Hepatic stellate cell (primary cell): Measurements from ENCODE around the gene MSLN.
A peak's percentile ranks its signal among the peaks of the same experiment; 100 is the strongest.
"Not testable (repeated sequence)": the region's sequence is repeated elsewhere in the genome, so short reads cannot be mapped to it uniquely, and the experiment has no call there.

Source experiments
- DNase-seq: peaks from one replicate; pipeline ENCODE4 v3.0.0; 2011; ENCODE audit warnings: low spot score

MSLN gene

DNA sequence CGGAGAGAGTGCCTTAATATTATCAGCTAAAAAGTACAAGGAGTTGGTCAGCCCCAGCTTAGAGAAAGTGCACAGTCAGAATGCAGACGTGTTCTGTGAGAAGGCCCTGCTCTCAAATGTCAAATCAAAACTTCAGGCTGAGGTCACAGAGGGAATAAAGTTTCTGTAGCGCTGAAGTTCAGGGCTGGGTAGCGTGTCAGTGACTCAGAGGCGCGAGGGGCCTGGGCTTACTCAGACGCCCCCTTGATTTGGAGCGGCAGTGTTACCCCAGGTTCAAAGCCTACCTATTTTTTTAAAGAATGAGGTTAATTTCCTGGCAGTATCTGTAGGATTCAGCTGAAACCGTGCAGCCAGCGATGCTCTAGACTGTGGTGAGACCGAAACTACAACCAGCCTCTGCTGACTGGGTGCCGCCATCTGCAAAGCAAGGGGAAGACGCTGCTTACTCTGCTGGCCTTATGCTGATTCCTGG is 24.5 kb upstream of the MSLN start:
- DNase-seq: no peak

DNA sequence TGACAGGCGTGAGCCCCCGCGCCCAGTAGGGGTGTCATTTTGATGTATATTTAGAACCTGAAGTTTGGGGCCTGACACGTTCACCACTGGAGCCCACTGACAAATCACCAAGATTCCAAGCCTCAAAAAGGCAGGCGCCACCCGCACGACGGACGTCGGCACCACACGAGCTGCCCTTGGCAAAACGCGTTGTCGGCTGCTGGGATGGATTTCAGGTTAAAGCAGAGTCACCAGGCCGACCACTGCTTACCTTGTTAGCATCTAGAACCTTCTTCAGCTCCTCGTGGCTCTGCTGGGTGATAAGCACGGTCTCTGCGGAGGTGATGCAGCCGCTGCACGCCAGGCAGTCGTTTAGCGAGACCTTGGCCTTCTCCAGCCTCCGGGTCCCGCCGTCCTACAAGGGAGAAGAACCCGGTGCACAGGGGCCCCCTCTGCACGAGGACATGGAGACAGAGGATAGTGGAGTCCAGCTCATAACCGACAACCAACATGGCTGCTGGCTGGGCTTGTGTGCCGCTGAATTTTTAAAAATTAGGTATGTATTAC is 23.5 kb upstream of the MSLN start:
- DNase-seq: no peak

DNA sequence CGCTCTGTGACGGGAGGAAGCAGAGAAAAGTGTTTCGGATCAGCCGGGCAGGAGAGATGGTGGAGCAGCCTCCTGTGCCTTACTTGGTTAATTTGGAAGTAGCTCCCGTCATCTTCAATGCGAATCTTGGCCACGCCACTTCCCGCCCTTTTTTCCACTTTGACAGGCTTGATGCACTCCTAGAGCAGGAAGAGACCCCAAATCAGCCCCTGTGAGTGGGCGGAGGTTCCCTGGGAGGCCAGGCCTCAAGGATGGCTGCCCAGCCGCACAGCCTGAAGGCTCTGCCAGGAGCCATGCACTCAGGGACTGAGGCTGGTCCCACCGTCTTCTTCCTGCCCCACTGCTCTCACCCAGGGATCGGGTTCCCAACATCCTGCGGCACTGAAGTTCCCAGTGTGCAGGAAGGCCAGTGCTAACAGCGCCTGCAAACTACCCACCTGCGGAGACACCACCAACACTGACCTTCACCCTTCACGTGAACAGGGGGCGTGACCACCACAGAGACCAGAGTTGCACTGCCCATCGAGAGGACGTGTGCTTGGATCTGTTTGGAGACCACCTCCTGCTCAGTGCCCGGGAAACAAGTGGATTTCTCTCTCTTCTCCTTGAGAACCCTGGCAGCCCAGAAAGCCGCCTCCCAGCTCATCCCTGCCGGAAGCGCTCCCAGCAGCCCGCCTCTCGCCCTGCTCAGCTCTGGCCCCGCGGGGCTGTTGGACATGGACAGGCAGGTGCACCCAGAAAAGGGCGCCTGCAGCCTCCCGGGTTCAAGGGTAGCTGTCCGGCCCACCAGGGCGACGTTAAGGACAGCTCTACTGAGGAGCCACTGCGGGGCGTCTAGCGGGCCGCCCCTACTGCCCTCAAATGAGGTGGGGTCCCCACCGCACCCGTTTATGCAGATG is 20.7 kb upstream of the MSLN start:
- no peak for DNase-seq

DNA sequence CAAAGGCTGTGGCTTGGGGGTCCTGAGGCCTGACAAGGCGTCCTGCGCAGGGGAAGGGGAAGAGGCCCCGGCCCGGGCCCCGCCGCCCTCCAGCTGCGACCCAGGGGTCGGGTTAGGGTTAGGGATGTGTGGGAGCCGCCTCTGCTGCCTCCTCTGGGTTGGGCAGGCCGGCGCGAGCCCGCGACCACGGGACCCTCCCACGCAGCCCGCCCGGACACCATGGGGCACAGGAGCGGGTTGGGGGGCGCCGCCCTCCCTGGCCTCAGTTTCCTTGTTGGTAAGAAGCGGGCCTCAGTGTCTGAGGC is 20.1 kb upstream of the MSLN start:
- DNase-seq: no peak

DNA sequence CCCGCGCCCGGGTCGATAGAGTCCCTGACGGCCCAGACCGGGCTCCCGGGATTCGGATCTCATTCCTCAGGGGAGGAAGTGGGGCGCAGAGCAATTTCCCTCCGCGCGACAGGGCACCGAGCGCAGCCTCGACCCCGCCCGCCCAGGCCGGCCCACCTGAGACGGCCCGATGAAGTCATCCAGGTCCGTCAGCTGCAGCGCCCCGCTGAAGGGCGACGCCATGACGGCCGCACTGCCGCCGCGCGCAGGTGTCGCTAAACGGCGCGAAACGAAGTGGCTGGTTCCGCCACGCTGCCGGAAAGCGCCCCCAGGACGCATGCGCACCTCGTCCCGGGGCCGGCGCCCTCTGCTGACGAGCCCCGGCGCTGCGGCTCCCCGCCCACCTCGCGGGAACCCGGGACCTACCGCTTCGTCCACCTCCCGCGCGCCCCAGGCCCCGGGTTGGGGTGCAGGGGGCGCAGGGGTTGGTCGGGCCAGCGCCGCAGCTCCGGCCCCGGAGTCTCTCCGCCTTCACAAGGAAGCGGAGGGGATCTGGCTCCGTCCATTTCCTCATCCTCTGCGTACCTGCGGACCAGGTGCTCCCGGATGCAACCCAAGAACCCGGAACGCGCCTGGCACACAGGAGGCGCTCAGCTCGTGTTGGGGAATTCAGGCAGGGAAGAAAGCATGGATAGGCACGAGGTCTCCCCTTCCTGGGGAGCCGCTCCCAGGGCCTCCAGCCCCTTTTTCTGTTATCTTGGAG is 19.6 kb upstream of the MSLN start, which contains the start of gene CIAO3:
TSS of gene CIAO3 (minus strand) at position 234 of the 742 bp plus-strand sequence. CDS start at position 222, 12 bp downstream.
- DNase-seq: peak; percentile 93

DNA sequence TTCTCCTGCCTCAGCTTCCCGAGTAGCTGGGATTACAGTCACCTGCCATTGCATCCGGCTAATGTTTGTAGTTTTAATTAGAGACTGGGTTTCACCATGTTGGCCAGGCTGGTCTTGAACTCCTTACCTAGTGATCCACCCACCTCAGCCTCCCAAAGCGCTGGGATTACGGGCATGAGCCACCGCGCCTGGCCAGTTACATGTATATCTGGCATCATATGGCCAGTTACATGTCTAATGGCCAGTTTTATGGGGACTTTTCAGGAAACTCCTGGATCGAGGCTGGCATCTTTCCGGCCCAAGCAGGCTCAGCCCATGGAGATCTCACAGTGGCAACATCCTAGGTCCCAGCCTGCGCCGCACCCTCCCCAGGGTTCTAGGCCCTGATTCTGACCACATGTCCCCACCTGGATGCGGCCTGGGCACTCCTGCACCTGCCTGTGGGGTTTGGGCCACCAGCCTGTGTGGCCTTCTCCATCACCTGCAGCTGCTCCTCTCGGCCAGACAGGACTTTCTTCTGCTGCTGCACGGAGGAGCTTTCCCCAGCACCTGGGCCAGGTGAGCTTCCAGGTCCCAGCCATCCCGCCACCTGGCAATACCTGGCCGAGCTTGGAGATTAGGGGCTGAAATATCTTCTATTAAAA is 18.4 kb upstream of the MSLN start:
- DNase-seq: no peak

DNA sequence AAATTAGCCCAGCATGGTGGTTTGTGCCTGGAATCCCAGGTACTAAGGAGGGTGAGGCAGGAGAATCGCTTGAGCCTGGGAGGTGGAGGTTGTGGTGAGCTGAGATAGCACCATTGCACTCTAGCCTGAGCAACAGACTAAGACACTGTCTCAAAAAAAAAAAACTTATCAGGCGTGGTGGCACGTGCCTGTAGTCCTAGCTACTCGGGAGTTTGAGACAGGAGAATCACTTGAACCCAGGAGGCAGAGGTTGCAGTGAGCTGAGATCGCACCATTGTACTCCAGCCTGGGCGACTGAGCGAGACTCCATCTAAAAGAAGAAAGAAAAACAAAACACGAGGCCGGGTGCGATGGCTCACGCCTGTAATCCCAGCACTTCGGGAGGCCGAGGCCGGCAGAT is 17.6 kb upstream of the MSLN start:
- not testable (repeated sequence) for DNase-seq

DNA sequence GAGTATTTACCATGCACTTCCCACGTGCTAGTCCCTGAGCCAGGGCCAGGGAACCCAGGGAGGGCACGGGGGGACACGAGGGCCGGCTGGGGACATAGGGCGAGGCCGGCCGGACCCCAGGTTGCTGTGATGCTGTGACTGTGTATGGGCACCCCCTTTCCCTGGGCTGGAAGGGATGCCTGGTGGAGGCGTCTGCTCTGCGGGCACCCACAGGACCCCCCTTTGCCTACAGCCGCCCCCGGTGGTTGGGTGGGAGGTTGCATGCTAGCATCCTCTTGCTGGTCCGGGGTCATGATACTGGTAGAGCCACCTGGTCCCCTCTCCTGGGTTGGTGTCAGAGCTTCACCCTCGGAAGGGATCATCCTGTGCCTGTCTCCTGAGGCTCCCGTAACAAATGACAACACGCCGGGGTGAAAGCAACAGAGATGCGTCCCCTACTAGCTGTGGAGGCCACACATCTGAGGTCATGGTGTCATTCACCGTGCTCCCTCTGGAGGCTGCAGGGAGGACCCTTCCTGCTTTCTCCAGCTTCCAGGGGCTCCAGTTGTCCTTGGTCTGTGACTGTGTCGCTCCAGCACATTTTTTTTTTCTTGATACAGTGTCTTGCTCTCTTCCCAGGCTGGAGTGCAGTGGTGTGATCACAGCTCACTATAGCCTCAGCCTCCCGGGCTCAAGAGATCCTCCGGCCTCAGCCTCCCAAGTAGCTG is 16.6 kb upstream of the MSLN start:
- no peak for DNase-seq

DNA sequence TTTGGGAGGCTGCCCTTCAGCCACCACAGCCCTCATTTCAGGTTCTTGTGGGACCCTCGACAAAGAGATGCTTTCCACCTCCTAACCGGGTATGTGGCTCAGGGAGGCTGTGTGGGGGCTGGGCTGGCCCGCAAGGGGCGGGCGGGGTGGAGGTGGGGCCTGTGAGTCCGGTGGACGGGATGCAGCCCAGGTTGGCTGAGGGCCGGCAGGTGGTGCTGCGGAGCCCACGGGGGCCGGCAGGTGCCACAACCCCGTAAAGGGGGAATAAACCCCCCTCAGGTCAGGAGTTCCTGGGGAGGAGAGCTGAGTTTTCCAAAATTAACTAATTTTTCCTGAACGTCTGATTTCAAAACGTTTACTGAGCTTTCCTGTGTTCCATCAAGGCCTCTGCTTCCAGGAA is 14.8 kb upstream of the MSLN start:
- DNase-seq: no peak

DNA sequence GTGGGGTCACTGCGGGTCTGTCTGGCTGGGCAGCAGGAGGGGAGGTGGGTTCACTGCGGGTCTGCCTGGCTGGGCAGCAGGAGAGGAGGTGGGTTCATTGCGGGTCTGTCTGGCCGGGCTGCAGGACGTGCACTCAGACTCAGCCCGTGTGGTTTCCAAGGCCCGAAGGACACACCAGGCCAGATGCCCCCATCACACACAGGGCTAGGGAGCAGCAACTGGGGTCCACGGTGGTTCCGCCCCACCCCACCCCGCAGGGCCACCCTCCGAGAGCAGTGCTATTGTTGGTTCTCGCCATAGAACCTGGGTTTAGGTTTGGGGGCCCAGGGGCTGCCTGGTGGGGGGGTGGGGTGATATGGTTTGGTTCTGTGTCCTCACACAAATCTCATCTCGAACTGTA is 13.9 kb upstream of the MSLN start:
- DNase-seq: no peak

DNA sequence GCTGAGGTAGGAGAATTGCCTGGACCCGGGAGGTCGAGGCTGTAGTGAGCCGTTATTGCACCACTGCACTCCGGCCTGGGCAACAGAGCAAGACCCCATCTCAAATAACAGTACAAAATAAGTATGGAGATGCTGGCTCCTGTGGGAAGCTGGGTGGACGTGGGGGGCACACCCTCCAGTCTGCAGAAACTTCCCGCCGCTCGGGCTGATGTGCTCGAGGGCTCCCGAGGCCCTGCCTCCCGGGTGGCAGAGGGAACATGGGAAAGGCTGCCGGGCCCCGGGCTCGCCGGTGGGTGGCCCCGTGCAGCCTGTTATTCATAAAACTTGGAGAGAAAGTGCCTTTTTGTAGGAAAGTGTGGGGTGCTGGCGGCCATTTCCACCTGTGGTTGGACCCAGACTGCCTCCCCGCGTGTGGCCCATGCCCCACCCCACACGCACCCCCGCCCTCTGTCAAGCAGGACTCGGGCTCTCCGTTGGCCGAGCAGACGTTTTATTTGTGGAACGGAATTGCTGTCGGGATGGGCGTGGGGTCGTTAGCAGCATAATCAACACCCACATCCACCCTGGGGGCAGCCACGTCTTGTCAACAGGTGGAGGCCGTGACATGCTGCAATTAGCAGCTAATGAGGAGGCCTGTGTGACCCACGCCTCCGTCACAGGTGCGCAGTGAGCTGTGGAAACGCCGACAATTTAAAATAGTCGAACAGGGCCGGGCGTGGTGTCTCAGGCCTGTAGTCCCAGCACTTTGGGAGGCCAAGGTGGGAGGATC is 12.4 kb upstream of the MSLN start:
- DNase-seq: no peak

DNA sequence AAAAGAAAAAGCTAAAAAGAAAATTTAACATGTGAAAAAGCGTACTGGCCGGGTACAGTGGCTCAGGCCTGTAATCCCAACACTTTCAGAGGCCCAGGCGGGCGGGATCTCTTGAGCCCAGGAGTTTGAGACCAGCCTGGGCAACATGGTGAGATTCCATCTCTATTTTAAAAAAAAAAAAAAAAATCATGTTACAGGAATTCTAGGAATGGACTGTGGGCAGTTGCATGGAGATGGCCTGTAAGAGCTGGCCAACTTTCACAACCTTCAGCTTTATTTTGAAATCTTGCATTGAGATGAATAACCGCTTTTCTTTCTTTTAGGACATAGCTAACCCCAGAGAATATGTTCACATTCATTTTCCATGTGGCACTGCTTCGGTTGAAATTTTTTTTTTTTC is 11.5 kb upstream of the MSLN start:
- peak; percentile 82 for DNase-seq

DNA sequence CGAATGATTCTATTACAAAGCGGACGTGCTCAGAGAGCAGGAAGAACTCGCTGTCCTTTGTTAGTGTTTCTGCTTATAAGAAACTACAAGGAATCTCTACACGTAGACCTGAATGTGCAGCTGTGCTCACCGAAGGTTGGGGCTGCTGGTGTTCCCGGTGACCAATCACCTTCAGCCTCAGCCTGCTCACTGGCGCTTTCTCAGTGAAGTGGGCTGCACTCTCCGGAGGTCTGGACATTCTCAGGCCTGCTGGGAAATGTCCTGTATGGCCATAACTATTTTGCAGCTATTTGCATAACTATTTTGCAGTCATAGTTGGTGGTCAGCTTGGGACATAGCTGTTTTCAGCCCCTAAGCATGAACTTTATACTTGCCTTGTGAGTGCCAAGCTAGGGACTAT is 10.0 kb upstream of the MSLN start:
- no peak for DNase-seq

DNA sequence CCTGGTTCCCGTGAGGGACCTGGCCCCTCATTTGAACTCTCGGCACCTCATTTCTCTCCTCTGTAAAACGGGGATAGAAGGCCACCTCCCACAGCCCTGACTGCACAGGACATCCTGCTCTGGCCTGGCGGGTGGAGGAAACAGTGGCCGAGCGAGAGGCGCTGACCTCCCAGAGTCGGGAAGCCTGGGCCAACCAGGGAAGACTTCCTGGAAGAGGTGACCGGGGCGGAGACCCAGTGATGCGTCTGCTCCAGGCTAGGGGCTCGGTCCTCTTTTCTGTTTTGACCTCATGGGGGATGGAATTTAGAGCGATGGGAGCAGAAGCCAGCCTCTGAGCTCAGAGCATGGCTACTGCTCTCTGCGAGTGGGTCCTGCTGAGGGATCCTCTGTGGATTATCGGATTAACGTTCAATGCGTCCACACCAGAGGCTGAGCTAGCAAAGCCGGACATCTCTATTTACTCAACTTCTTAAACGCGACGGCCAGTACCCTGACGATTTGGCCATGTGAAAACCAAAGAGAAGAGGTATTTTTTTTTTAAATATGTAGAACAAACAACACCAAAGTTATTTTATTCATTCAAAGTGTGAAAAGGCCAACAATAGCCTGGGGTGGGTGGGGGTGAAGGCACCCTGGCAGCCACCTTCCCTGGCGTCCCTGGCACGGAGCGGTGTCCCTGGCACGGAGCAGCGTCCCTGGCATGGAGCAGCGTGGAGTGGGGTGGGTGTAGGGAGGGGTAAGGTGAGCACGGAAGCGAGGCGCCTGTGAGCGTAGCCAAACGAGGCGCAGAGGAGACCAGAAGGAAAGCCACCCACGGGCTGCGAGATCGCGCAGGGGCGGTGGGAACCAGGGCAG is 9.2 kb upstream of the MSLN start:
- no peak for DNase-seq

DNA sequence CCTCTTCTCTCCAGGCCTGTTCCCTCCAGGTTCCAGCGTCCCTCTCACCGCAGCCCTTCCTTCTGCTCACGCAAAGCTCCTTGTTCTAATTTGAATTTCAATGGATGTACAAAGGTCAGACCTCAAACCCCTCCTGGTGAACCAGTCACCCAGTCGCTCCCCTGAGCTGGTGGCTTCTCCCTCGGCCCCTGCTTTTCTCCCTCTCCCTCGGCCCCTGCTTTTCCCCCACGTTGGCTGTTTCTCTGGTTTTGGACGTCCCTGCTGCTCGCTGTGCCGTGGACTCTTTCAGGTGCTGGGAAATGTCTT is 8.6 kb upstream of the MSLN start:
- no peak for DNase-seq

DNA sequence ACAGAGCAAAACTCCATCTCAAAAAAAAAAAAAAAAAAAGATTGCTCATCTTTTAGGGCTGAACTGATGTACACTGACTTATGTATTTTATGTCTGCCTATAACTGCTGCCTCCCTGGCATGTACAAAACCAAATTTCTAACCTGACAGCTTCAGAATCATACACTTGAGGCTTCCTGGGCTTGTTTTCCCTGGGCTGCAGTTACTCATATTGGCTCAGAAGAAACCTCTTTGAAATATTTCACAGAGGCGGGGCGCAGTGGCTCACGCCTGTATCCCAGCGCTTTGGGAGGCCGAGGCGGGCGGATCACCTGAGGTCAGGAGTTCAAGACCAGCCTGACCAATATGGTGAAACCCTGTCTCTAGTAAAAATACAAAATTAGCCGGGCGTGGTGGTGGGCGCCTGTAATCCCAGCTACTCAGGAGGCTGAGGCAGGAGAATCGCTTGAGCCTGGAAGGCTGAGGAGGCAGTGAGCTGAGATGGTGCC is 6.4 kb upstream of the MSLN start:
- not testable (repeated sequence) for DNase-seq

DNA sequence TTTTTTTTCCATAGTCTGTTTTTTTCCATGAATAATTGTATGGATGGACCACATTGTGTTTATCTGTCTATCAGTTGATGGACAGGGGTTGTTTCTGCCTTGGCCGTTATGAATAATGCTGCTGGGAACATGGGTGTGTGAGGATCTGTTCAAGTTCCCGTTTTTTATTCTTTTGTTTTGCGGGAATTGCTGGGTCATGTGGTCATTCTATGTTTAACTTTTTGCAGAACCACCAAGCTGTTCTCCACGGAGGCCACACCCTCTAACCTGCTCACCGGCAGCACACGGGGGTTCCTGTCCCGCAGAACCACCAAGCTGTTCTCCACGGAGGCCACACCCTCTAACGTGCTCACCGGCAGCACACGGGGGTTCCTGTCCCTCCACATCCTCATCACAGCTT is 5.9 kb upstream of the MSLN start:
- DNase-seq: no peak

DNA sequence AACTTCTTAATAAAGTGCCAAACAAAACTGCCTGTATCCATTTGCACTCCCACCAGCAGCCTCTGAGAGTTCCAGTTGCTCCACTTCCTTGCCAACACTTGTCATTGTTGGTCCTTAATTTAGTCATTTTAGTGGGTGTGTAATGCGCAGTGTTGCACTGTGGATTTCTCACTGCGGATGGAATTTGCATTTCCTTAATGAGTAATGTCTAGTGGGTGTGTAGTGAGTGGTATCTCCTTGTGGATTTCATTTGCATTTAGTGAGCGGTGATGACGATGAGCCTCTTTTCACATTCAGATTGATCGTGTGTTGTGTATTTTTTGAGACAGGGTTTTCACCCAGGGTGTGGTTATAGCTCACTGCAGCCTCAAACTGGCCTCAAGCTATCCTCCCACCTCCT is 4.1 kb upstream of the MSLN start:
- no peak for DNase-seq

DNA sequence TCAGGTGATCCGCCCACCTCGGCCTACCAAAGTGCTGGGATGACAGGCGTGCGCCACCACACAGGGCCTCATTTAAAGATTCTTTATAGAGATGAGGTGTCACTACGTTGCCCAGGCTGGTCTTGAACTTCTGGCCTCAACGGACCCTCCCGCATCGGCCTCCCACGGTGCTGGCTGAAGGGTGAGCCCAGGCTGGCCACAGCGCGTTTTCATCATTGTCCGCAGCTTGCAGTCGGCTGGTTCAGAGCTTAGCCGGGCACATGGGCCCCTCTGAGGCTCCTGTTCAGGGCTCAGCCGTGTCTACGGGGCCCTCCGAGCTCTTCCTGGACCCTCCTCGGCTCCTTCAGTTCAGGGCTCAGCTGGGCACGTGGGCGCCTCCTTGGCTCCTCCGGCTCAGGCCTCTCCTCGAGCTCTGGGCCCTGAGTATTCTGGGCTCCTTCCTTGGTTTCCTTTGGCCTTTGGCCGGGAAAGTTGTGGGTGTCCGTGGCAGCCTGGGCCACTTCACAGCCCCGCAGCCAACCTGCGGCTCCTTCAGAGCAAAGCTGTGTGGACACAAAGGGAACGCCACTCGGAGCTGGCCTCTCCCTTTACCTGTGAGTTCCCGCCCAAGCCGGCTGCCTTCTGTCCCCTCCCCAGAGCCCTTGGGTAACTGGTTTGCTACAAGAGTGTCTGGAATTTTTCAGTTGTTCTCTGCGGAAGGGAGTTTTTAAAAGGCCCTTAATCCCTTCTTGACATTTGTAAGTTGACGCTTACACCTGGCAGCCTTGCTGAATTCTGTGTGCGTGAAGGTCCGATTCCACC is 1.2 kb upstream of the MSLN start:
- no peak for DNase-seq
